SKM-1 (cell line): Measurements from ENCODE around the gene KCNMA1.
"Not testable (repeated sequence)": the region's sequence is repeated elsewhere in the genome, so short reads cannot be mapped to it uniquely, and the experiment has no call there.

Experiments used
- DNase-seq: peaks from one replicate; lab custom pipeline; 2025; ENCODE audit not compliant: unreplicated experiment; lab: John Stamatoyannopoulos, UW

KCNMA1 gene

GRCh38 chr10:77421591-77421990 is 216.0 kb downstream of the KCNMA1 start:
- DNase-seq = no peak

GRCh38 chr10:77420947-77421523 is 216.6 kb downstream of the KCNMA1 start:
- DNase-seq = no peak

DNA sequence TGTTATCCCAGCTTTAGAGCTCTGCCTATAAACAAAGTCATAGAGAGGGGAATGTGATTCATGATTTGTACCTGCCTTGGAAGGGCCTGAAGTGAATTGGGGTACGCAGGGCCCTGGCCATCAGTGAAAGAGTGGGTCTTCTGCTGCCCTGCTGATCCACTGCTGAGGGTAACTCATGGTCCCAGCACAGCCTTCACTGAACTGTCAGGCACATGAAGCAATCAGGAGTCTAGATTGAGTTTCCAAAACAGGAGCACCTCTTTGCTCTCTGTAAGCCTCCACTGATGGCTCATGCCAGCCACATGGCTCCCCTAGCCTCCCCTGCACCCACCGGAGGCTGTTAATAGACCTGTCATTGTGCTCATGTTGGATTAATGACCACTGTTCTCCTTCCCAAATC is 217.6 kb downstream of the KCNMA1 start:
- no peak for DNase-seq

DNA sequence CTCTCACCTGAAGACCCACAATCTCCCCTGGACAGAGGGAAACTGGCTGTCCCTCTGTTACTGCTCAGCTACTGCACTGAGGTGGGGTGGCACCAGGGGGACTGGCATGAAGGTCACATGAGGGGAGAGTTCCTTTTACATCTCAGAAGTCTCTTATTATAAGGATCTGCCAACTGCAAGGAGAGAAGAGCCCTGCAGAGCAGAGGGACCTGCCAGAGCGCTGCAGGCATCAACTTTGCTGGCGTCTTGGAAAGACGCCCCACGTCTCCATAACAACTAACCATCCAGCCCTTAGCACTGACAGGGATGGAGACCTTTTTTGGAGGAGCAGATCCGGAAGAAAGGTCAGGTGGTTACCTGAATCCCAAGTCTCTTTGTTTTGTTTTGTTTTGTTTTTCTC is 218.6 kb downstream of the KCNMA1 start:
- DNase-seq = no peak

DNA sequence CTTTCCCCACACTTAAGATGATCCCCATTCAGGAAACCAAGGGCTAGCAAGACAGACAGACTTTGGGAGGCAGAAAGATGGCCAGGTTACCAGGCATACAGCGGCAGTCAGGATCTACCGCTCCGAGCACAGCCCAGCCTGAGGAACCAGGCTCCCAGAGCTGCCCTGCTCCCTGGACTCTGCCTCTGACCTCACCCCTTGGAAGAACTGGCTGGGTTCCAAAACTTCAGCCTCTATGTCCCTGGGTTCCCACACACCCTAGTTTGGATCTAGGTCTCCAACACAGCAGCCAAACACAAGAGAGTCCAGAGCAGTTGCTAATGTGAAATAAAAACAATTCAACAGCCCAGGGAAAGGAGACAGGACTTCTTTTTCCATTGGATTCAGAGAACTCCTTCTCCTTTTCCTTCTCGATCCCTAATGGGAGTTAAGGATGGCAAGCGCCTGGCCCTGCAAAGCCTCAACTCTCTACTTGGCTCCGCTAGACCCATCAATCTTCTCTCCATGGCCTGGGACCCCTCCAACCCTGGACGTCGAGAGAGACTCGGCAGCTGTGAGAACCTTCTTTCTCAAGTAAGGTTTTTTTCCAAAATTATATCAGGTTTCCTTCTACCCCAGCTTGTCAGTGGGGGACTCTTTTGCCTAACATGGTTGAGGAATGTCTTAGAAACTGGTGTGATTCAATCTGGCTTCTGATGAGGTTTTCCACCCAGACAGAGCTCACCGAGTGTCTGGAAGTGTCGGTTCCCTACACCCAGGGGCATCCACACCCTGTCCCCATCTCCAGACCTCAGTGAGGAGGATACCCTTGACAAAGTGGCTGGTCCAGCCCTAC is 219.6 kb downstream of the KCNMA1 start:
- no peak for DNase-seq

DNA sequence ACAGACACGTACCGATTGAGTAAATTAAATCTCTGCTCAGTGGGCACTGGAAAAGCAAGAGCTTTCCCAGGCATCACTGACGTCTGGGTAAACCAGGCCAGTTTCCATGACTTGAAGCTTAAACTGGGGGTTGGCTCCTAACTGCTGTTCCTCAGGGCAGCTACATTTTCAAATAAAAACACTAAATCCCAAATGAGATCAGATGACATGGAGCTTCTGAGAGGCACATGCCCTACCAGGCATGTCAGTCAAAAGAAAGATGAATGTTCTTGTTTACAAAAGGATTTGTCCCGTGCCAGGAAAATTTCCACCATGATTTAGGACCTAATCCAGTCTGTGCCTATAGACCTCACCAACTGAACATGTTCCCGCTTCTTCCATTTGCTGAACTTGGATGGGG is 220.2 kb downstream of the KCNMA1 start:
- no peak for DNase-seq

GRCh38 chr10:77416311-77417135 is 221.1 kb downstream of the KCNMA1 start:
- no peak for DNase-seq

GRCh38 chr10:77415313-77415960 is 222.2 kb downstream of the KCNMA1 start:
- DNase-seq = no peak

- no peak for DNase-seq
These were observed 224.4 kb downstream of the KCNMA1 start for GRCh38 chr10:77413231-77413630.

GRCh38 chr10:77412573-77413133 is 225.0 kb downstream of the KCNMA1 start:
- not testable (repeated sequence) for DNase-seq

DNA sequence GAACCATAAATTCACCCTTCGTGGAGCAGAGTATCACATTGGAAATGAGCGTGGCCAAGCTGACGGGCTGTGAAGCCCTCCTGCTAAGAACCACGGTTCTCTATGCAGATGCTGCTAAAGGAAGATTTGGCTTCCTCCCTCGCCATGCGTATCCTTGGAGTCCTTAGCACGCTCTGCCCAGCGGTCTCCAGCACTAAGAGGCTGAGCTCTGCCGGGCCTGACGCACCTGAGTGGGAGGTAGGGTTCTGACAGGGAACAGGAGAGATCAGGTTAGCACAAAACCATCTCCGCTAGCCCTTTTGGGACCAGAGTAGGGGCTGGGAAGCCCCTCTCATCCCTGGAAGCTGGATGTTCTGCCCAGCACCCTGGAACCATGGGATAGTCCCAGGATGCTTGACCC is 225.8 kb downstream of the KCNMA1 start:
- no peak for DNase-seq

DNA sequence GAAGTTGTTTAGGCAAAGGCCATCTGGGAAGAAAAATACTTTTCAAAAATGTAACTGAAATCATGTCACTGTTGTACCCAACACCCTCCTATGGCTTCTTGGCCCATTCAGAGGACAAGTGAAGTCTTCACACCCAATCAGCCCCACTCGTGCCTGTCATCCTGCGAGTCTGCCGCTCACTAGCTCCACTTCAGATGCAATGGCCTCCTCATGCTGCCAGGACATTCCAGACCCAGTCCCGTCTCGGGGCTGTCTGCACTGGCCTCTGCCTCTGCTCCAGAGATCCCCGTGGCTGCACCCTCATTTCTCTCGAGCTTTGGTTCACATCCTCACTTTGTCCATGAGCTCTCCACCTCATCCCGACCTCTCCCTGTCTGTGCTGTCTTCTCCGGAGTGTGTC is 227.1 kb downstream of the KCNMA1 start:
- no peak for DNase-seq

DNA sequence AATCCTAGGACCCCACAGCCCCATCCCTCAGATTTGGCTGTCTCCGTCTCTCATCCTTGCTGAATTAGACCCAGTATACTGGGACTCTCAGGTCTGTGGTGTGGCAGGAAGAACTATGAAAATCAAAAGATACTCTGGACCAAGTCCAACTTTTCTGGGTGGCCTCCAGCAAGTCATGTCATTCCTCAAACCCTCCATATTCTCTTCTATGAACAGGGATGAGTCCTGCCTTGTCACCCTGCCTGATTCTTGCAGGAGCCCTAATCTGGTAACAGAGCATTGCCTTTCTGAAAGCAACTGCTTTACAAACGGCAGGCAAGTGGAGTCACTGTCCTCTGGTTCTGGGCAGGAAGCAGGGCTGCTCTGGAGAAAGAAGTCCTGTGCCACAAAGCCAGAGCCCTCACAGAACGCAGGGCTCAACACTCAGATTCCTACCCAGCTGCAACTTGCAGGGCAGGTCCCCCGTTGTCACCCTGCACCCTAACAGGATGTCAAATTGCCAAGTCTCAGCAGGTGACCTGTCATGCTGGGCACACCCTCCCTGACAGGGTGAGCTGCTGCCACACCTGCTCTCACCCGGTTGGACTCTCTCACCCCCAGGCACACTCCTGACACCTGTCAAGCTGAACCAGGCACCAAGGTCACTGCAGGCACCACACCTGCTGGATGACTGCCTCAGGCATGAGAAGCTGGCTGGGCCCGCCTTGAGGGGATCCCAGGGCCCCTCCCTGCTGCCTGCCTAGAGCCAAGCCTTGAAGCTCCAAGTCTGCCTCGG is 227.7 kb downstream of the KCNMA1 start:
- no peak for DNase-seq

DNA sequence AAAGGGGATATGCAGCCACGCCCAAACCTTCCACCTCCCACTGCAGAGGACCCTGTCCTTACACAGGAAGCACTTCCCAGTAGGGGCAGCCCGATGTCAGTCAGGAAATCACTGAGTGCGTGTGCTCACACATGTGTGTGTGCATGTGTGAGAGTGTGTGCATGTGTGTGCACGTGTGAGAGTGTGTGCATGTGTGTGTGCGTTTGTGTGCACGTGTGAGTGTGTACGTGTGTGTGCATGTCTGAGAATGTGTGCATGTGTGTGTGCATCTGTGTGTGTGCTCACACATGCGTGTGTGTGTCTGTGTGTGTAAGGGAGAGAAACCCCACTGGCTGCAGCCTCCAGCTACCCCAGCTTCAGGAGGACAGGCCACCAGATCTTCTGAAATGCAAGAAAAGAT is 229.3 kb downstream of the KCNMA1 start:
- no peak for DNase-seq

DNA sequence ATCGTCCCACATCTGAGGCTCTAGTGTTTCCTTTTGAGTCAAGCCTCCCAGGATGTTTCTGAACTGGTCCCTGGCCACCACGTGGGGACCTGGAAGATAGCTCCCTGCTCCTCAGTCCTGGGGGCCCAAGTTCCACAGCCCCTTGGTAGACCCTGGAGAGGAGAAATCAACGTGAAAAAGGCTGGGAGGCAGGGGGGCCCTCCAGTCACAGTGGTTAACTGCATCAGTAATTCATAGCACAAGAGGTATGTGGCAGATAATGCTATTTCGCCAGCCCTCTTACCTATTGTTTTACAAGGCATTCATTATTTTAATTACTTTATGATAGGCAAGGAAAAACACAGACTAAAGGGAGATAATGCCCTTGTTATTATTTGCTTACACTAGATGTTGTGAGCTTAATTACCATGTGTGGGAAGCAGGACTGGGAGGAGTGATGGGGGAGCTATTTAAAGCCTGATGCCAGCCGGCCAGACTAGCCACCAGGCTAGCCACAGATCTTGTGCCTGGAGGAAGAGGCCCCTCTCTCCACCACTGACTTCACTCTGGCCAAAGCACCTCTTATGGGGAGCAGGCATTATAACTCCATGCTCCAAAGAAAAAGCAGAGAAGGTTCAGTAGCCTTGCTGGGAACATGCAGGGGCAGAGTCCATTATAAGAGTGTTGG is 230.7 kb downstream of the KCNMA1 start:
- DNase-seq = no peak

- DNase-seq = peak; percentile 10
These were observed 231.8 kb downstream of the KCNMA1 start for GRCh38 chr10:77405771-77406241.

GRCh38 chr10:77404810-77405209 is 232.8 kb downstream of the KCNMA1 start:
- DNase-seq = no peak

DNA sequence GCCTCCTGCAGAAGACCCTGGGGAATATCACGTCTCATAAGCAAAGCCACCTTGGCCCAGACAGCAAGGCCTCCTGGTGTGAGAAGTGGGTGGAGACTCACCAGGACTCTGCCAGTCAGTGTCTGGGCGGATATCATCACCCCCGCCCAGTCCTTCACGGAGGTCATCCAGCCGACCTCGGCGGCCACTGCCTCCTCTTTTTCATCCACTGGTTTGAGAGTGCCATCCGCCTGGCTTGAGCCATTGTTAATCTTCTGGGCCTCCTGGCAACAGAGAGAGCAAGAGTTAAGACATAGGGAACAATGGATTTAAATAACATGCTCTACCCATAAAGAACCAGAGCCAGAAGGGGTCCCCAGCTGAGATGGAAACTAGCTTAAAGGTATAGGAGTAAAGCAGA is 233.8 kb downstream of the KCNMA1 start:
- DNase-seq = no peak

DNA sequence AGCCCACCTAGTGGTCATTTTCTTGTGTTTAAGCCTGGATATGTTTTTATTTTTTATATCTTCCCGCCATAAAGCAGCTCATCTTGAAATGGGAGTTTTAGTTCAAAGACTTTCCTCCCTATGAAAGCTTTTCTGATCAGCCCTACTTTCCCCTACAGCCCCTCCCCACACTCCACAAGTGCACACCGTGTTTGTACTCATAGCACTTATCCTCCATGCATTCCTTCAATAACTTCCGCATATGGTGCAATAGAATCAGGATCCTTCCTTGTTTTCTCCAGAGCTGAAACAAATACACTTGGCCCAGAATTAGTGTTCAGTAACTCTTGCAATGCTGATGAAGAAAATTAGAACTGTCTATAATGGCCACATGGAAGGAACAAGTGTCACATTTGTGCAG is 235.9 kb downstream of the KCNMA1 start:
- DNase-seq = no peak

DNA sequence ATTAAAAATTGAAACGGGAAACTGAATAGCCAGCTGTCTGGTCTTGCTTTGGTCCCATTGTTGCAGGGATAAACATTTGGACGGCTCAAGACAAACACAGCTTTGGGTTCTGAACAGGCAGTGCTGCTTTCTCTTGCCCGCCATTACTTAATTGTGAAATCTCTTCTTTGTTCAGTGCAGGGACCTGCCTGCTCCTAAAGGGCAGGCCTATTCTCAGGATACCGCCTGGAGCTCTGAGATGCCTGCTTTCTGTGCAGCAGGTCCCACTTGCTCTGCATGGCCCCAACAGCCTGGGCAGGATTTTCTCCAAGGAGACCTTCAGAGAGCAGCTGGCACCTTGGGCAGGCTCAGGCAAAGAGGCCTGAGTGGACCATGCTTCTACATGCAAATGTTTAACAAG is 237.6 kb downstream of the KCNMA1 start:
- DNase-seq = no peak
